ENCODE measurements around the gene XPO1.
A peak's percentile ranks its signal among the peaks of the same experiment; 100 is the strongest.
"Not testable (repeated sequence)": the region's sequence is repeated elsewhere in the genome, so short reads cannot be mapped to it uniquely, and the experiment has no call there.

The XPO1 gene, protein sequence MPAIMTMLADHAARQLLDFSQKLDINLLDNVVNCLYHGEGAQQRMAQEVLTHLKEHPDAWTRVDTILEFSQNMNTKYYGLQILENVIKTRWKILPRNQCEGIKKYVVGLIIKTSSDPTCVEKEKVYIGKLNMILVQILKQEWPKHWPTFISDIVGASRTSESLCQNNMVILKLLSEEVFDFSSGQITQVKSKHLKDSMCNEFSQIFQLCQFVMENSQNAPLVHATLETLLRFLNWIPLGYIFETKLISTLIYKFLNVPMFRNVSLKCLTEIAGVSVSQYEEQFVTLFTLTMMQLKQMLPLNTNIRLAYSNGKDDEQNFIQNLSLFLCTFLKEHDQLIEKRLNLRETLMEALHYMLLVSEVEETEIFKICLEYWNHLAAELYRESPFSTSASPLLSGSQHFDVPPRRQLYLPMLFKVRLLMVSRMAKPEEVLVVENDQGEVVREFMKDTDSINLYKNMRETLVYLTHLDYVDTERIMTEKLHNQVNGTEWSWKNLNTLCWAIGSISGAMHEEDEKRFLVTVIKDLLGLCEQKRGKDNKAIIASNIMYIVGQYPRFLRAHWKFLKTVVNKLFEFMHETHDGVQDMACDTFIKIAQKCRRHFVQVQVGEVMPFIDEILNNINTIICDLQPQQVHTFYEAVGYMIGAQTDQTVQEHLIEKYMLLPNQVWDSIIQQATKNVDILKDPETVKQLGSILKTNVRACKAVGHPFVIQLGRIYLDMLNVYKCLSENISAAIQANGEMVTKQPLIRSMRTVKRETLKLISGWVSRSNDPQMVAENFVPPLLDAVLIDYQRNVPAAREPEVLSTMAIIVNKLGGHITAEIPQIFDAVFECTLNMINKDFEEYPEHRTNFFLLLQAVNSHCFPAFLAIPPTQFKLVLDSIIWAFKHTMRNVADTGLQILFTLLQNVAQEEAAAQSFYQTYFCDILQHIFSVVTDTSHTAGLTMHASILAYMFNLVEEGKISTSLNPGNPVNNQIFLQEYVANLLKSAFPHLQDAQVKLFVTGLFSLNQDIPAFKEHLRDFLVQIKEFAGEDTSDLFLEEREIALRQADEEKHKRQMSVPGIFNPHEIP (N-terminal part only)

DNA sequence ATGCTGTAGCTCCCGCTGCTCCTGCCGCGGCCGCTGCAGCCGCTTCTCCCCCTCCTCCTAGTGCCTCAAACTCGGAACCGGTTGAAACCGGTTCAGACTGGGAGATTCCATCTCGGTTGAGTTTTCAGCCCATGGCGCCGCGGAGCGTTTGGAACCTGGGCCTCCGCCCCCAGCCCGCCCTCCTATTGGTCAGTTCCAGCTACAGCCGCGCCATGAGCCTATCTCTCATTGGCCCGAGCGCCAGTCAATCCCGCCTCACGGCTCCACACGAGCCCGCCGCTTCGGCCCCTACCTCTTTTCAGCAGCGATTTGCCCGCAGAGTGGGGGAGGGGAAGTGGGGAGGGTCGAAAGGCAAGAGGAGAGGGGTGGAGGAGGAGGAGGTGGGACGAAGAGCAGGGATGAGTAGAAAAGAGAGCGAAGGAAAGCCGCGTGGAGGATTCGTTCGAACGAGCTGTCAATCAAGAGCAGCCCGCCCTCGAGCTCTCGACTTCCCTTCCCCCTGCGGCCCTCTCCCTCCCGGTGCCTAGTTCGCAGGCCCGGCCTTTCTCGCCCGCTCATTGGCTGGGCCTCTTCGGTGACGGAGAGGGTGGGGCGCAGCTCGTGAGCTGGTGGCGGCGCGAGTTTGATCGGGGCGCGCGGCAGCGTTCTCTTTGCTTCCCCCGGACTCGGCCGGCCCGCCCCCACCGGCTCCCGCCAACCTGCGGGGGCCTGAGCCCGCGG is at the start of gene XPO1:
Gene XPO1 (minus strand): TSS at position 157 of the 720 bp plus-strand sequence. CDS start 4,459 bp downstream, outside the sequence.
- DNase-seq, result peak; percentile 92

DNA sequence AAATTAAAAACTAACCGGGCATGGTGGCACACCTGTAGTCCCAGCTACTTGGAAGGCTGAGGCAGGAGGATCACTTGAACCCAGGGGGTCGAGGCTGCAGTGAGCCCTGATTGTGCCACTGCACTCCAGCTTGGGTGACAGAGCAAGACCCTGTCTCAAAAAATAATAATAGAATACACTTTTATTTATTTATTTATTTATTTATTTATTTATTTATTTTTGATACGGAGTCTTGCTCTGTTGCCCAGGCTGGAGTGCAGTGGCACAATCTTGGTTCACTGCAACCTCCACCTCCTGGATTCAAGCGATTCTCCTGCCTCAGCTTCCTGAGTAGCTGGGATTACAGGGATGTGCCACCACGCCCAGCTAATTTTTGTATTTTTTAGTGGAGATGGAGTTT is 48.8 kb upstream of the XPO1 start:
- DNase-seq, result not testable (repeated sequence)

DNA sequence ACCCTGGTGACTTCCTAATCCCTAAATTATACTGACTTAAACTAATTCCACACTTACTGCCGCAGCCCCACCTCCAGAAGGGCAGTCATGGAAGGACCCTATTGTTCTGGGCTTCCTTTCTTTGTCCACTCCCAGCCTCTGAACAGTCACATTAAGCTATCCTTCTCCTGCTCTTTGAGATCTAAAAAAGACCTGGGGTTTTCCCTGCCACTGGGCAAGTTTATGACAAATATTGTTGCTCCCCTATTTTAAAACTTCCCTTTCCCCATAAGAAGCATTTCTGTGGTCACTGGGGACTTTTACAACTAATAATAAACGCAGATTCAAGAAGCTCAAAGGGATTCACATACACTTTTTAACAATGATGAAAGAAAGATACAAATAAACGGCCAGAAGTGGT is 47.2 kb upstream of the XPO1 start:
- no peak for DNase-seq

DNA sequence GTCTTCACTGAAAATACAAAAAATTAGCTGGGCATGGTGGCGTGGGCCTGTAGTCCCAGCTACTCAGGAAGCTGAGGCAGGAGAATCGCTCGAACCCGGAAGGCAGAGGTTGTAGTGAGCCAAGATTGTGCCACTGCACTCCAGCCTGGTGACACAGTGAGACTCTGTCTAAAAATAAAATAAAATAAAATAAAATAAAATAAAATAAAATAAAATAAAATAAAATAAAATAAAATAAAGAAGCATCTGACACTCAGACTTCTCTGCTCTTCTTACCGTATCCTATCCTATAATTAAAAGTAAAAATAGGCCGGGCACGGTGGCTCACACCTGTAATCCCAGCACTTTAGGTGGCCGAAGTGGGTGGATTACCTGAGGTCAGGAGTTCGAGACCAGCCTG is 46.2 kb upstream of the XPO1 start:
- DNase-seq, result not testable (repeated sequence)

DNA sequence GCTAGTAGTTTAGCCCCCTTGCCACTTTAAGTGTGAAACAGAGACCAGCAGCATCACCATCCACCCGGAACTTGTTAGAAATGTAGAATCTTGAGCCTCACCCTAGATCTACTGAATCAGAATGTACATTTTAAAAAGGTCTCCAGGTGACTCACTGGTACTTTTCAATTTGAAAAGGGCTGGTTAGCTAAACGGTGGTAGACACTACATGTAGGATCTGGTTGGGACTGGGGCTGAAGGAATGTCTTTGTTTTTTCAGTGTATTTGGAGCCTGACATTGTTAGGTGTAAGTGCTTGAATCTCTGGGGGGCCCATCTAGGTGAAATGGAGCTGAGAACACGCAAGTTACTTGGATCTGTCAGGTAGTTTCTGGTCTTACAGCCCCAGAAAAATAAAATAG is 44.0 kb upstream of the XPO1 start:
- no peak for DNase-seq

DNA sequence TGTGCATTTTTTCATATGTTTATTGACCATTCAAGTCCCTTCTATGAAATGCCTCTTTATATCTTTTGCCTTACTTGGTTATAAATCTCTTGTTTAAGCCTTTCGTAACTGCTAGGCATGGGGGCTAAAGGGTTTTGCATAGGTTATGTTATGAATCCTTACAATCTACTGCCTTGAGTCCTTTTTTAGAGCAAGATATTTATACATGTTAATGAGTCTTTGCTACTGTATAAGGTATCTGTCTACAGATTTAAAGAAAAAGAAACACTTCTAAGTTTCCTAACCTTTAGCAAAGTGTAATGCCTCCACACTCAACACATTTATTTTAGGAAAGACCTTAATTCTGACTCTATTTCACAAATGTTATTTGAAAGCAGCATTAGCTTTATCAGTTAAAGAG is 43.6 kb upstream of the XPO1 start:
- DNase-seq, result no peak

DNA sequence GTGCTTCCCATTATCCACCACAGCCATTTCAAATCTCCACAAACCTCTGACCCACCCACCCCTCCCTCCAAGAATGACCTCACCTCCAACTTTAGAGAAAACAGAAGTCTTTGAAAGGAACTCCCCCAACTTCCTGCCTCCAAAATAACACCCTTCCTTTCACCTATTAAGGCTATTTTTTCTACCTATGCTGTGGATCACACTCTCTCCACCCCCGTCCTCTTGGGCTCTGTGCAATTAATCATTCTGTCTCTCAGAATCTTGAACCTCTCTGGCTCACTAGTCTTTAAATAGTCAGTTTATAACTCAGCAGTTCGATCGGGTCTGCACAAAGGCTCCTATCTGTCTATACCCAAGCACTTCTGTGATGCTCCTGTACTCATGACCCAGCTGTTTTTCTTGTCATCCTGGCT is 37.3 kb upstream of the XPO1 start:
- DNase-seq, result no peak

DNA sequence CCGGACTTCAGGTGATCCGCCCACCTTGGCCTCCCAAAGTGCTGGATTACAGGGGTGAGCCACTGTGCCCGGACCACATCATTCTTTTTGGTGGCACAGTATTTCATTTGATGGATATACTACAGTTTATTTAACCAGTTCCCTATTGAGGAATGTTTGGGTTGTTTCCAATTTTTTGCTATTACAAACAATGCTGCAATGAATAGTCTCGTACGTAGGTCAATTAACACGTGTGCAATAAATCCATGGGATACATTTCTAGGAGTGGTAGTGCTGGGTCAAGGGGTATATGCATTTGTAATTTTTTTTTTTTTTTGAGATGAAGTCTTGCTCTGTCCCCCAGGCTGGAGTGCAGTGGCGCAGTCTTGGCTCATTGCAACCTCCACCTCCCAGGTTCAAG is 28.4 kb upstream of the XPO1 start:
- DNase-seq, result no peak

DNA sequence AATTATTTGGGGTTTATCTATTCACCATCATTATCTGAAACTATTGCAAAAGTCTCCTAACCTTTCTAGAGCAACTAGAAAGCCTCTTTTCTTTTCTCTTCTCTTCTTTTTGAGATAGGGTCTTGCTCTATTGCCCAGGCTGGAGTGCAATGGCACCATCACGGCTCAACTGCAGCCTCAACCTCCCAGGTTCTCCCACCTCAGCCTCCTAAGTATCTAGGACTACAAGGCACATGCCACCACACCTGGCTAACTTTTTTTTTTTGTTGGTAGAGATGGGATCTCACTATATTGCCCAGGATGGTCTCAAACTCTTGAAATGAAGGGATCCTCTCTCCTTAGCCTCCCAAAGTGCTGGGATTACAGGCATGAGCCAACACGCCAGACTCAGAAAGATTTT is 24.5 kb upstream of the XPO1 start:
- DNase-seq, result no peak

DNA sequence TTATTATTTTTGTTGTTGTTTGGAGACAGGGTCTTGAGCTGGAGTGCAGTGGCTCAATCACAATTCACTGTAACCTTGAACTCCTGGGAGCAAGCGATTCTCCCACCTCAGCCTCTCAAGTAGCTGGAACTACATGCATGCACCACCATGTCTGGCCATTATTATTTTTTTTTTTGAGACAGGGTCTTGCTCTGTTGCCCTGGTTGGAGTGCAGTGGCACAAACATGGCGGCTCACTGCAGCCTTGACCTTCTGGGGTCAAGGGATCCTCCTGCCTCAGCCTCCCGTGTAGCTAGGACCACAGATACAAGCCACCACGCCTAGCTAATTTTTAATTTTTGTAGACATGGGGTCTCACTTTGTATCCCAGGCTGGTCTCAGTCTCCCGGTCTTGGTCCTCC is 20.0 kb upstream of the XPO1 start:
- no peak for DNase-seq

DNA sequence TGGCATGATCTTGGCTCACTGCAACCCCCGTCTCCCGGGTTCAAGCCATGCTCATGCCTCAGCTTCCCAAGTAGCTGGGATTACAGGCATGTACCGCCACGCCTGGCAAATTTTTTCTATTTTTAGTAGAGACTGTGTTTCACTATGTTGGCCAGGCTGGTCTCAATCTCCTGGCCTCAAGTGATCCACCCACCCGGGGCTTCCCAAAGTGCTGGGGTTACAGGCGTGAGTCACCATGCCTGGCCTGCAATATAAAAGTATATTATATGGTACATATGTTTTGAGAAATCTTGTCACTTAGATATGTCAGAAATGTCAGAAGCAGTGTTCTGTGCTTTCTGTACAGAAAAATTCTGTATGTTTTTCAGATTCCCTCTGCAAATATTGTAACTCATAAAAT is 19.2 kb upstream of the XPO1 start:
- DNase-seq, result no peak

DNA sequence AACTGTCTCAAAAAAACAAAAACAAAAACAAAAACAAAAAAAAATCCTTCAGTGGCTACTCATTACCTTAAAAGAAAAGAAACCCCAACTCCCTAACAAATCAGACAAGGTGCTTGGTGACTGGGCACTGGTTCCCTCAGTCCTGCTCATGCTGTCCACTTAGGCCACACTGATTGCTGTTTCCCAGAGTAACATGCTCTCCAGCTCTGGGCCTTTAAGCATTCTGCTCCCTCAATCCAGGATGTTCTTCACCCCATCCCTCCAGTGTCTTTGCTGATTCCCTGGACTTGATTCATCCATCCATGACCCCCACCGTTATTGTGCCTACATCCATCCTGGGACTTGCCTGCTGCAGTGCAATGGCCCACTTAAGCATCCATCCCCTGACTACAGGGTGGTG is 16.4 kb upstream of the XPO1 start:
- no peak for DNase-seq

DNA sequence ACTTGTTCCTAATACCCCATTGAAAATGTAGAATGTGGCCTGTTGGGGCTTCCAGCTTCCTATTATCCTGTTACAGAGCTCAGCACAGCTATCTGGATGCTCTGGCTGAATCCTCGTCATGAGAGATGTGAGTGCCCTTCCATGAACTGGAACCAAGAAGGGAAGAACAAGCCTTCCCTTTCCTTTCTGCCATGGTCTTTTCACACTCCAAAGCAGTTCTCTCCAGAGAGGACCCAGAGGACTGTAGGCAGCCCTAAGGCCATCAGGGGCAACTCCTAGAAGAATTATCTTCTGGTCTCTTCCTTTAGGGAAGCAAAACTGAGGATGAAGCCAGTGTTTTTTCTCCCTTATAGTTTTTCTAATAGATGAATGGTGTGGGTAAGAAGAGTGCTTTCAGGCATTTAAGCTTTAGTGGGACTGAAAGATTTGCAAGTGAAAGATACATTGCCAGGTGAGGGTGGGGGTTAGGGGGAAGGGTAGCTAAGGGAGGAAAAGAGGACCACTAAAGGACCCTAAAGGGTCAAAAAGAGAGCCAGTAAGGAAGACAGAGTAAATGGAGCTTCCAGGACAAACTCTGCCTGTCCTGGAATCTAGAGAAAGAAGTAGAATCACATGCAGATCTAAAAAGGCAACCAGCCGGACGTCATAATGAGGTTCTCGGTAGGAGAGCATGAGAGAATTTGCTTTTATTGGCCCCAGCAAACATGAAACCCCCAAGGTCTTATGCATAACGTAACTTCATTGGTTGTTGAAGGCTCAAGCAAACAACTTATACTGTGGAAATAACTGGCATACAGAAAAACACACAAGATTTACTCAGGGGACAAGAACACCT is 12.4 kb upstream of the XPO1 start:
- no peak for DNase-seq

DNA sequence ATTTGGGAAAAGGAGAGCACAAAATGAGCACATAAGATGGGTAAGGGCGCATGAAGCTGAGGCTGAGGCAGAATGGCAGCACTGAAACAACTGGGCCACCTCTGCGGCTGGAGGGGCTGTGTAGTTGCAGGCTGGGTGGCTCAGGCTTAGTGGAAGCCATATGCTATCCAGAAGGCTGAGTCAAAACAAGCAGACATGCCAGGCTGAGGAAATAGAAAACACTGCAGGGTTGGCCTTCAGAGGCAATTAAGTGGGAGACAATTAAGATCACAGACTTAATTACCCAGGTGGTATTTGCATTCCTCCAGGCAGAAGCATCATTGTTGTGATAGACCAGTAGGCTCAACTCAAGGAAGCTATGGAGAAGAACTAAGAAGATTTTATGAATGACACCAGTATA is 11.4 kb upstream of the XPO1 start:
- DNase-seq, result no peak

DNA sequence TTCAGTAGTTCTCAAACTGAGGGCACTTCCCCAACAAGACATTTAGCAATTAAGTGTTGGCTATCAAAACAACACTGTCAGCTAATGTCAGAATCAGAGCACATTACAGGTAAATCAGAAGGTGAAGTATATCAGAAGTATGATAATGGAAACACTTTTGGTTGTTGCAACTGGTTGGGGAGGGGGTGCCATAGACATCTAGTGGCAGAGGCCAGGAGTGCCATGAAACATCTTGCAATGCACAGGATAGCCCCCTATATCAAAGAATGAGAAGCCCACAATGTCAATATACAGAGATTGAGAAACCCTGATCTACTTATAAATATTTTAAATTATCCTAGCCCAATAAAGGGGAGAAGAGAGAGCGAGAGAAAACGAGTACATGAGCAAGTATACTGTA is 4.9 kb upstream of the XPO1 start:
- DNase-seq, result no peak

DNA sequence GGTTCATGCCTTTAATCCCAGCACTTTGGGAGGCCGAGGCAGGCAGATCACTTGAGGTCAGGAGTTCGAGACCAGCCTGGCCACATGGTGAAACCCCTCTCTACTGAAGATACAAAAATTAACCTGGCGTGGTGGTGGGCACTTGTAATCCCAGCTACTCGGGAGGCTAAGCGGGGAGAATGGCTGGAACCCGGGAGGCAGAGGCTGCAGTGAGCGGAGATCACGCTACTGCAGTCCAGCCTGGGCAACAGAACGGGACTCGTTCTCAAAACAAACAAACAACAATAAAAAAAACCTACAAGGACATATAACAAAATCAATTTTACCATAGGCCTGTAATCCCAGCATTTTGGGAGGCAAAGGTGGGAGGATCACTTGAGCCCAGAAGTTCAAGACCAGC is 2.0 kb upstream of the XPO1 start:
- not testable (repeated sequence) for DNase-seq

DNA sequence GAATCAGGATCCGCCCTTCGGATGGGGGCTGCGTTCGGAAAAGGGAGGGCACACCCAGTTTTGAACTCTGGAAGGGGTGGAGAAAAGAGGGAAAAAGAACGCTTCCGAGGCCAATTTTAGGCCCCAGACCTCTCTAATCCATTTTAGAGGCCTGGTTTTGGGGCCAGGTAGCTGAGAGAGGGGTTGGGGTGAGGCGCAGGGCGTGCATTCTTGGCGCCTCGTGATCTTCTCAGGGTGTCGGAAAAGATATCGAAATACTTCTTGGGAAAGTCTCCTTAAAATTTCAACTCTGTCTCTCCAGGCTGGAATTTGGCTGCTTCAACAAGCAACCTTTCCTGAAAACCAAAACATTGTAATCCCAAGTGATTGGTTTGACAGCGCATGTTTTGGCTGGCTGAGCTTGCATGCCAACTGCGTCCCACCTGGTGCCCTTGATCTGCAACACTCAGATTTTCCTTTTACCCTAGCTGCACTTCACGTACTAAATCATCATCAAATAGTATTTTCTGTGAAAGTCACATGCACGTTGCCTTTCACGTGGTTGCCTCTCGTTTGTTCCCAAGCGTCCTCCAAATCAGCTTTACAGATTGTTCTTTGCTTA is 864 bp upstream of the XPO1 start:
- DNase-seq, result no peak

DNA sequence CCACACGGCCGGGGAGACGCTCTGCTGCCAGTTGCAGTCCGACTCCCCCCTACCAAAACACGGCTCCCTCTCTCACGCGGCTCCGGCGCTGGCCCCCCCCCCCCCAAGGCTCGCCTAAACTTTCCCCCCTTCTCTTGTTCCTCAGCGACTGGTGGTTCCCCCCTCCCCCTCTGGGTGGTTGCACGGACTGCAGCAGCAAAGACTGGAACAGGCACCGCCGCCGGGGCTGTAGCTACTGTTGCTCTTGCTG is 281 bp downstream of the XPO1 start:
- DNase-seq, result no peak

DNA sequence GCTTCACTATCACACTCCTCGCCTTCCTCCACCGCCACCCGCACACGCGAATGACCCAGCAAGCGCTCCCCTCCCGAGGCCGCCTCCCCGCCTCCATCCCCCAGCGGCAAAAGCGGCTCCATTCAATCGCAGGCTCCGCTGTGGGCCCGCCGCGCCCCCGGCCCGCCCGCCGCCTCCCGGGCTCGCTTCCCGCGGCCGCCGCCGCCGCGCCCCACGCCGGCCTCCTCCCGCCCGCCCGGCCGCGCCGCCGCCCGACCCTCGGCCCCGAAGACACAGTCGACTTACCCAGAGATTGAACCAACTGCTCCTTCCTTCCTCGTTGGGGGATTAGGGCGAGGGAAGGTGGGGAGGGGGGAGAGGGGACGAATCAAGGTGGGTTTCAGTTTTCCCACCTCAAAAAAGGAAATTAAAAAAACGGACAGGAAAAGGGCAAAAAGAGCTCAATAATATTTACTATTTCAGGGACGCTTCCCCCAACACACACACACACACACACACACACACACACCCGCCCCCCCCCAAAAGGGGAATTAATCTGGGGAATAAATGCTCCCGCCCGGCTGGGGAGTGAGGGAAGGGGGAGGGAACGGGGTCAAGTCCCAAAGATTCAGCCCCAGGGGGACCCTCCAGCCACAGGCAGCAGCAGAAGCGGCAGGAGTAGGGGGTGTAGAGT is 743 bp downstream of the XPO1 start:
- DNase-seq, result no peak

DNA sequence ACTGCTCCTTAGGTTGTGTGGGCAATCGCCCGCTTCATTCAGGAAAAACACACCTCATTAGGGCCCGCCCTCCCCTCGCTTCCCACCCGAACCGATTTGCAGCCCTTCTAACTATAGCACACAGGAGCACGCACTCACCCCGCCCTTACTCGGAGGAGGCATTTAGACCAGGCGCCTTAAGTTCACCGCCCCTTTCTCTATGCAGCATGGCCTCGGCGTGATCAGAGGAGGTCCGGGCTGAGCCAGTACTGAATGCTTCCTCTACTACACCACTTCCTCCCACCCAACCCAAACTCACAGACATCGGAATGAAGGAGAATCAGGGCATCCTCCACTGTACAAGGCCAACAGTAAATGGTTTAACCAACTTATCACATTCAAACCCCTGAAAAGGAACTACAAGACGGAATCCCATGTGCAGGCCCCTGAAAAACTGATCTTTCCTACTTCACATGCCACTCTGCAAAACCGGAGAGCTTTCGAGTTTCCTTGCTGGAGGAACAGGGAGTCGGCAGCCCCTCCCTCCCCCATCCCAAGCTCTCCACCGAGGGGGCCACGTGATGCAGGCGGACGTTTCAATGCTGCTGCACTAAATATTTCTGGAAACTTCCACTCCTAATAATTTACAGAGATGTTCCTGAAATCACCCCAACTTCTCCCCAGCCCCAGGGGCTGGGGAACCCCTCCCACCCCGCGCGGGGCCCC is 1.4 kb downstream of the XPO1 start:
- DNase-seq, result peak; percentile 15

DNA sequence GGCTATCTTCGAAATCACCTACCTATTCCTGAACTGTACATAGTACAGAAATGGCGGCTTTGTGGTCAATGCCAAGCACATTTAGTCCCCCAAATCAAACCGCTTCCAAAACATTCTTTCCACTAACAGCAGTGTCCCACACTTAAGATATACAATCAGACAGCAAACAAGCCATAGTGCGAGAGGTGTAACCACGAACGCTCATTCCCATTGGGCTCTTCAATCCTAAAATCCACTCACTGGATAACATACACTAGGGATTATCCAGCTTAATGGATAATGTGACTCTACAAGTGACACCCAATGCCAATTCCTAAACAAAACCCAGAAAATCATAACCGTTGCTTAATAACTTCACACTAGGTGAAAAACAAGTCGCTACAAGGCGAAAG is 2.0 kb downstream of the XPO1 start:
- DNase-seq, result no peak
